Inflammatory macrophage treated with lipopolysaccharide for 4 hours (primary cell): Measurements from ENCODE around the gene CPED1.

Experiments used
- DNase-seq: peaks from one replicate; pipeline ENCODE4 v3.0.0-alpha.2; 2020

Gene CPED1

GRCh38 chr7:121331574-121331973 is 343.1 kb downstream of the CPED1 start:
- no peak for DNase-seq

GRCh38 chr7:121334376-121334775 is 345.9 kb downstream of the CPED1 start:
- no peak for DNase-seq

GRCh38 chr7:121334875-121335648 is 346.6 kb downstream of the CPED1 start:
- no peak for DNase-seq

- DNase-seq = no peak
Measured at GRCh38 chr7:121336579-121336978, 348.1 kb downstream of the CPED1 start.

GRCh38 chr7:121337398-121337797 is 348.9 kb downstream of the CPED1 start:
- no peak for DNase-seq

GRCh38 chr7:121339082-121339481 is 350.6 kb downstream of the CPED1 start:
- no peak for DNase-seq

- no peak for DNase-seq
Measured at GRCh38 chr7:121341933-121342332, 353.4 kb downstream of the CPED1 start.

GRCh38 chr7:121342631-121343030 is 354.1 kb downstream of the CPED1 start:
- no peak for DNase-seq

- no peak for DNase-seq
Measured at GRCh38 chr7:121343302-121343701, 354.8 kb downstream of the CPED1 start.

- DNase-seq = no peak
Measured at GRCh38 chr7:121344093-121344492, 355.6 kb downstream of the CPED1 start.

GRCh38 chr7:121344497-121344896 is 356.0 kb downstream of the CPED1 start:
- DNase-seq = no peak
